AG04450 (cell line): ENCODE data around the gene ACP3. TPM values are rescaled to one million over a fixed set of nuclear protein-coding genes. Genes with fewer than 3 reads are reported as not detected.

Experiments used
- CTCF ChIA-PET: fragments of 300-600, 350-600 bp; formaldehyde crosslinking; extraction: SDS; loops from one replicate; lab custom pipeline; 2022; ENCODE audit warnings: antibody characterized with exemption, inconsistent platforms; lab: Charles Lee
- POLR2A ChIA-PET: fragments of 350-600 bp; formaldehyde crosslinking; extraction: SDS; loops from one replicate; lab custom pipeline; 2021; ENCODE audit warnings: antibody characterized with exemption, inconsistent platforms; lab: Yijun Ruan, JAX
- DNase-seq: peaks from one replicate; pipeline ENCODE4 v3.0.0-alpha.2; 2011; ENCODE audit warnings: low read depth, low spot score
- H3K27ac ChIP-seq: one replicate; pipeline ENCODE4 v1.5.1; 2012; ENCODE audit warnings: low read depth, low read length, control low read depth
- H3K27me3 ChIP-seq: one replicate; pipeline ENCODE4 v1.6.0; 2012; ENCODE audit warnings: low read length; ENCODE audit not compliant: control insufficient read depth, insufficient read depth
- H3K4me3 ChIP-seq: 2 replicates; pipeline ENCODE4 v1.5.1; 2011; ENCODE audit warnings: mild to moderate bottlenecking, low read depth, low read length, control low read depth
- H3K9me3 ChIP-seq: 2 replicates; pipeline ENCODE4 v1.5.1; 2012; ENCODE audit warnings: low read length; ENCODE audit not compliant: control insufficient read depth, insufficient read depth
- CTCF ChIP-seq: IDR thresholded peaks from 2 replicates; pipeline ENCODE4 v1.5.1; 2011; ENCODE audit warnings: low read depth, low read length, control low read depth, inconsistent platforms
- polyA plus RNA-seq: library from polyadenylated mRNA; depleted of rRNA; stranded (reverse); fragments of >200 nt; gene quantifications from 2 replicates; pipeline ENCODE4 v1.2.3, GENCODE V29; 2011

ACP3 gene
- polyA plus RNA-seq, 1 experiment, result 0.71 TPM

DNA sequence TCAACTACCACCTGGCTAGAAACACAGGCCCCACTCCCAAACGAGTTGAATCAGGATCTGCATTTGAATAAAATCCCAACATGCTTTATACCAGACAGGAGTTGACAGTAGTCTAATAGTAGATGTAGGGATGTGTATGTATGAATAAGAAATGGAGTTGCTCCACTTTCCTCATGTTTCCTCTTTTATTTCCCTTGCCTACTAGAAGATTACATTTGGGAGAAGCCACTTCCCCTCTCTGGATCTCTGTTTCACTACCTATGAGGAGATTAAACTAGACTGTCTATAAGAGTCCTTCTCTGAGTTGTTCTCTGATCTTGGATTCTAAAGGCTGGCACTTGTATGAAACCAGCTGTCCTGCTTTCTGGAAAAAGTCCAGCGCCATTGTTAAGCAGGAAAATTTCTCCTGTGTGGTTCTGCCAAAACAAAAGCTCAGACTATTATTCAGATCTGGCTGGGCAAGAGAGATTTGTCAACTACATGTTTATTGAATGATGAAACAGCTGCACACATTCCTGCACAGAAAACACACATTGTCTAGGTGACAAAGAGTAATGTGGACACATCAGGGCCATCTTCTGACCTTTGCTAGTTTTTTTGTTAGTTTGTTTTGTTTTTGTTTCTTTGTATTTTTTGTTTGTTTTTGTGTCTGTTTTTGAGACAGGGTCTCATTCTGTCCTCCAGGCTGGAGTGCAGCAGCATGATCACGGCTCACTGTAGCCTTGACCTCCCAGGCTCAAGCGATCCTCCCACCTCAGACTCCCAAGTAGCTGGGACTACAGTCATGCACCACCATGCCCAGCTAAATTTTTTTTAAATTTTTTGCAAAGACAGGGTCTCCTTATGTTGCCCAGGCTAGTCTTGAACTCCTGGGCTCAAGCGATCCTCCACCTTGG is 29.9 kb downstream of the ACP3 start:
- no peak overlapping the region for H3K4me3 ChIP-seq
- peaks cover 2% of the 10 kb centered on the region for H3K27me3 ChIP-seq
- no peak for TF ChIP-seq CTCF
- ChIA-PET CTCF (interaction anchor here (1.2 to 9.1 kb wide), 5 partner anchors 53 to 309 kb away, joined by 4 to 165 read pairs (median 6); no protein-coding TSS in a partner anchor), POLR2A (no interaction called here)
- DNase-seq, result no peak
- no peaks in the 10 kb centered on the region for H3K9me3 ChIP-seq
- no peak overlapping the region for H3K27ac ChIP-seq

DNA sequence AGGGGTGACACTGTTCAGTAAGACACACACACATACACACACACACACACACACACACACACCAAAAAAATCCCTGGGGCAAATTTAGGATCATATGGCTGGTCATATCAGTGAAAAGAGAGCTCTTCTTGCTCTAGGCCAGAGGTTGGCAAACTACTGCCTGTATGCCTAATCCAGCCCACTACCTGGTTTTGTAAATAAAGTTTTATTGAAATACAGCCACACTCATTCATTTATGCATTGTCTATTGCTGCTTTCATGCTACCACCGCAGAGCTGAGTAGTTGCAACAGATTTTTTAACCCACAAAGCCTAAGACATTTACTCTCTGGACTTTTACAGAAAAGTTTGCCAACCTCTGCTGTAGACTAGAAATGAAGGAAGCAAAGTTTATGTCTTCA is 30.6 kb downstream of the ACP3 start:
- POLR2A ChIA-PET, result no interaction called here
- Histone ChIP-seq H3K27ac (no peak overlapping the region), H3K4me3 (no peak overlapping the region), H3K27me3 (peaks cover 2% of the 10 kb centered on the region), H3K9me3 (no peaks in the 10 kb centered on the region)
- TF ChIP-seq CTCF, result no peak
- no peak for DNase-seq
- CTCF ChIA-PET, result interaction anchor here (1.2 to 9.1 kb wide), 2 partner anchors 52 to 95 kb away, joined by 6 to 139 read pairs; no protein-coding TSS in a partner anchor

- no peaks in the 10 kb centered on the region for H3K9me3 ChIP-seq
- POLR2A ChIA-PET, result no interaction called here
- DNase-seq, result no peak
- no peak overlapping the region for H3K27ac ChIP-seq
- CTCF ChIA-PET, result interaction anchor here (1.5 to 9.1 kb wide), 4 partner anchors 51 to 97 kb away, joined by 4 to 139 read pairs (median 6); no protein-coding TSS in a partner anchor
- peaks cover 2% of the 10 kb centered on the region for H3K27me3 ChIP-seq
- H3K4me3 ChIP-seq, result no peak overlapping the region
- no peak for TF ChIP-seq CTCF
Observed at GRCh38 chr3:132348531-132348930, 31.3 kb downstream of the ACP3 start.

GRCh38 chr3:132350814-132351213 is 33.6 kb downstream of the ACP3 start:
- Histone ChIP-seq H3K4me3 (no peak overlapping the region), H3K9me3 (no peaks in the 10 kb centered on the region), H3K27ac (no peak overlapping the region), H3K27me3 (peaks cover 4% of the 10 kb centered on the region)
- no peak for TF ChIP-seq CTCF
- POLR2A ChIA-PET, result no interaction called here
- no peak for DNase-seq
- CTCF ChIA-PET, result interaction anchor here (0.7 to 9.1 kb wide), 9 partner anchors 8 to 292 kb away, joined by 3 to 139 read pairs (median 3); no protein-coding TSS in a partner anchor
